ENCODE measurements around the gene THAP5.
A peak's percentile ranks its signal among the peaks of the same experiment; 100 is the strongest.

THAP5 gene

DNA sequence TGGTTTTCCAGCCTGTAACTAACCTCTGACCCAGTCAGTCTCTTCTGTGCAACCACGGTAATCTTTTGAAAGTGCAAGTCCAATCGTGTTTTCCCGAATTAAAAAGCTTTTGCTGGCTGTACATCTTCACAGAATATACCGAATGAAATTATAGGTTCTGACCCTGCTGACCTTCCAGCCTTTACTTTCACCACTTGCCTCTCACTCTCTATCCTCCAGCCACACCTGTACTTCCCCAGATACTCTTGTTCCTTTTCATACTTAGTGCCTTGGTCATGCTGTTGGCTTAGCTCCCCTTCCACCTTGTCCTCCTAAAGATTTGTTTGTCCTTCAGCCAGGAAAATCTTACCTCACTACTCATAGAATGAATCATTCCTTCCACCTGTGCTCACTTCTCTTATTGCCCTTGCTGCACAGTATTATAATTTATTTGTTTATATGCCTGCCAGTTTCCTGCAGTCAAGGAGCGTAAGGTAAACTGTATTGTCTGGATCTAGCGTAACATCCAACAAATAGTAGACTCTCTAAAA lies 41.3 kb downstream of the THAP5 start:
- DNase-seq, result no peak

DNA sequence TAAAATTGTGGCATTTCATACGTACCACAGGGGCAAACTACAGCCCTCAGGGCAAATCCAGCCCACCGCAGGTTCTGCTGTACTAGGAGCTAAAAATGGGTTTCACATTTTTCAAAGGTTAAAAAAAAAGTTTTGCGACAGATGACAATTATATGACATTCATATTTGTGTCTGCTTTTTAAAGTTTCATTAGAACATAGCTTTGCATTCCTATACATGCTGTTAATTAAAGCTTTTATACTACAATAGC lies 42.8 kb downstream of the THAP5 start:
- DNase-seq, result no peak

DNA sequence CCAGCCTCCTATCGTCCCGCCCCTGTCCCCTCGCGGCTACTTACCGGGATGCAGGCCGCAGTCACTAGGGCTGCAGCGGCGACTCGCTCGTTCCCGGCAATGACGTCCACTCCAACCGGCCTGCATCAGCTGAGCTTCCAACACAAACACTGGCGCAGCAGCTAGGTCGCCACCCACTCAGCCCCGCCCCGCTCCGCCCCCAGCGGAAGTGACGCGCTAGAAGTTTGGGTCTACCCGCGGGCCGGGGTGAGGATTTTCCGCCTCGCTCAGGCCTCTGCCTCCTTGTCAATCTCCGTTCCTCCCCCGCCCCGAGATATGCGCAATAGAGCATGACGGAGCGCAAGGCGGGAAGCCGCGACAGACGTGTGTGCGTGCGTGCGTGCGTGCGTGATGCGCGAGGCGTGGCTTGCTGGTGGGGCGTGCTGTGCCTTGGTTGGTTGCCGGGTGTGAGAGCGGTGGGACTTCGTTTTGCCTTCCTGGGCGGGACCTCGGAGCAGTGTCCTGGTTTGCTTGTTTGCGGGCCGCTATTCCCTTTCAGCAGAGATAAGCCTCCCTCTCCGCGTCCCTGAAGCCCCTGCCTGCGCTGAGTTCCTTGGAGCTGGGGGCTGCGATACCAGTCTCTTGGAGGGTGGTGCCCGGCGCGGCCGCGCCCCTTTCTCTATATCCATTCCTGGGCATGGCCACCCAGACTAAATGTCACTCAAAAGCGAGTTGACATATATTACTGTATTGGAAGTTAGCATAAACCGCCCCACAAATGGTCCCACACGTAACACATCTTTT lies 43.3 kb downstream of the THAP5 start, which contains the start of gene PNPLA8:
TSS of gene PNPLA8 (minus strand) at position 151 of the 783 bp plus-strand sequence. CDS start 10,644 bp downstream, outside the sequence.
- DNase-seq, result peak; percentile 100

DNA sequence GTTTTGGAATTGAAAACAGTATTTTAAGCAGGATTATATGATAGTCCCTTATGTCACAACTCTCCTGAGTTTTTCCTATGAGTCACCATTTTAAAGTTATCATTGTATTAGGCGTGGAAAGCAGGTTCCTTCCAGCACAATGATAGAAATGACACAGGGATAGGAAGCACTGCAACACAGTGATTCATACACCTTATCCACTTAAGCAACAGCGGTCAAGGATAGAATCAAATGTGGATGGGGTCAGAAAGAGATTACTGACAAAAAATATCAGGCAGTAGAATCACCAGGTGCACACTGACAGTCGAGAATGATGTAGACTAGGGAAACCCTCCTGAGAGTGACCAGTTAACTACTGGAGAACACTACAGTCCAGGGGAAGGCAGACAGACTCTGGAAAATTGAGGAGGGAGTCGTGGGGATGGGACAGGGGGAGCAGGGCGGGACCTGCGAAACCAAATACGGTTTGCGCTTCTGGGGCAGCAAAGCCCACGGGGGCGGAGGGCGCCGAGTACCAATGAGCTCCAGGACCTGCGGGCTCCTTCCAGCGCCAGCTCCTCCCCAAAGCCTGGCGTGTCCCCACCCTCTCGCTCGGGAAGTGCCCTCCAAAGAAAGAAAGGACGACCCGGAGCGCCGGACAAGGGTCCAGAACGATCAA lies 44.0 kb downstream of the THAP5 start:
- no peak for DNase-seq

DNA sequence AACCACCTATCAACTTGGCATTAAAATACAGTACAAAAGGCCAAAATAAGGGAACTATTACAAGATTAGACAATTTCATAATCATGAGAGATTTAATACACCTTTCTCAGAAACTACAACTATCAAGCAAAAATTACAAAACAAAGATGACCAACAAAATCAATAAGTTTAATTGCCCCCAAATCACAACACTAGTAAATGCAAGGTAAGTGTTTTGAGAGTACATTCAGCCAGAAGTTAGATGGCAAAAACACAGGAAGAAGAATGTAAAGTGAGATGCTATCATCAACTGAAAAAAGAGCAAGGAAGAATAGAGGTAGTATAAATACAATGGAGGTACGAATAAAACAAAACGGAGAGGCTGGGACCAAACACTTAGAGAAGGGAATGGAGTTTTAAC lies 46.7 kb downstream of the THAP5 start:
- DNase-seq, result no peak

DNA sequence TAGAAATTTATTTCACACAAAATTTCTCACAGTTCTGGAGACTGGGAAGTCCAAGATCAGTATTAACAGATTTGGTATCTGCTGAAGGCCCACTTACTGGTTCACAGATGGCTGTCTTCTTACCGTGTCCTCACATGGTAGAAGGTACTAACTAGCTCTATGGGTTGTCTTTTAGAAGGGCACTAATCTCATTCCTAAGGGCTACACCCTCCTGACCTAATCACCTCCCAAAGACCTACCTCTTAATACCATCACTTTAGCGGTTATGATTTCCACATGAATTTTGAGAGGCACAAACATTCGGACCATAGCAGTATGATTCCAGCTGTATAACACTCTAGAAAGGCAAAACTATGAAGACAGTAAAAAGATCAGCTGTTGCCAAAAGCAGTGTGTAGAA lies 51.6 kb downstream of the THAP5 start:
- DNase-seq, result no peak

DNA sequence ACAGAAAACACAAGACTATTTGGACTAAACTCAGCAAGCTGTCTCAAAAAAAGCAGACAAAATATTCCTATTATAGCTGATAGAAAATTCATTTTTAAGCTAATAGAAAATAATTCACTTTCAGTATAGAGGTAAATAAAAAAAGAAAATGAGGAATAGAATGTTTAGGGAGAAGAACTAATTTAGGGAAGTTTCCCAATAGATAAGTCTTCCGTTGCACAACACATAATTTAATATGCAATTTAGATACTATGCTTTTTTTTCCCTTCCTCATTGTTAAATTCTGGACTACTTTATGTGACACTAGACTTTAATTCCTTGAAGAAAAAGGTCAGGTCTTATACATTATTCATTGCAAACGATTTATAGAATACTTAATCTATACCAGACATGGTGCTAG lies 53.9 kb downstream of the THAP5 start:
- no peak for DNase-seq

DNA sequence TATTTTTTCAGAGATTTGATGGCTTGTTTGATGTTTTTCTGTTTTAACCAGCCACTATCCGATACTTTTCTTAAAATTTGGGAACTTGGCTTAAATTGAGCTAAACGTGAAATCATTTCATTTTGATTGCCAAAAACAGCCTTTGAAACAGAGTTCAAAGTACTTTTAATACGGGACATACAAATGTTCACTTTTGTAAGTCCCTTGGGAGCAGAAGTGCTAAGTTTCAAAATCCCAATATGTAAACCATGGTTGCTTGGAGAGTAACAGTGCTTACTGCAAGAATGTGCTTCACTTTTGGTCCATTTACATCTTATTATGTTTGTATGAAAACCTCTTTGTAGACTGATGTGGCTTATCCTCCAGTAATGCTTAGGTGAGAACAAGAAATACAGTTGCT lies 54.5 kb downstream of the THAP5 start:
- DNase-seq, result no peak
